RPMI7951 (cell line): ENCODE data around the gene FGF12. TPM values are rescaled to one million over a fixed set of nuclear protein-coding genes. Genes with fewer than 3 reads are reported as not detected.
A peak's percentile ranks its signal among the peaks of the same experiment; 100 is the strongest.
"Not testable (repeated sequence)": the region's sequence is repeated elsewhere in the genome, so short reads cannot be mapped to it uniquely, and the experiment has no call there.

Experiments used
- DNase-seq: peaks from one replicate; pipeline ENCODE4 v3.0.0-alpha.2; 2012; ENCODE audit warnings: low read depth
- total RNA-seq: library from RNA; depleted of rRNA; stranded (reverse); fragments of >200 nt; shearing (Covaris generic); gene quantifications from 2 replicates; pipeline ENCODE4 v1.2.3, GENCODE V29; 2014; rRNA removed

The FGF12 gene
- total RNA-seq, result 0.12 TPM in 1 of 2 replicates, not detected in the other

DNA sequence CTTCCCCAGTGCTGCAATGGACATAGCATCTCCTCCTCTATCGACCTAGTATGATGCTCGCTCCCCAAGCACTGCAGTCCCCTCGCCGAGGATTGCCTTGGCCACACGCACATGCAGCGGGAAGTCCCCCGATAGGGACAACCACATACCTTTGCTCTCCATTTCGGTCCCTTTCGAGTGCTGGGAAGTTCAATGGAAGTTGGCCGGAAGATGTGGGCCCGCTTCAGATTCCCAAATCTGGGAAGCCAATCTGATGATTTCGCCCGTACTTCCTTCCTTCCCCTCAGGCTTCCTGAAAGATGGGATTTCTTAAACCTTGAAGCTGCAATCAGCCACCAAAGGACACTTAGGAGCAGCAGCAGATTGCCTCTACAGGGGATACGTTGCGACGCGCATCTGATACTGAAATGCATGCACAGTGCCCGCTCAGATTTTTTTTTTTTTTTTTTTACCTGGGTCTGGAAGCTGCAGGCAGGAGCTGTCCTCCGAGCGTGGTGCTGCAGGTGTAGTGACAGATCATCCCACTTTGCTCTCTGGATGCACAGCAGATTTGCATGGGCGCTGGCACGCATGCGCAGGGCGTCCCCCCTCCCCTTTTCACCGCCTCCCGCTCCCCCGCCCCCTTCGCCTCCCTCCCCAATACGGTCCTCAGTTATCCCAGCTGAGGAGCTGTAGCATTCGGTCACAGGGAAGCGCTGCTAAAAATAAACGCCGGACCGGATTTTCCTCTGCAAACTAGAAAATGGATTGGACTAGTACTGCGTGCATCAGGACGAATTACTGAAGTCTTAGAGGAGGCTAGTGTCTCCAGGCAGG is at the start of gene FGF12:
FGF12 (minus strand) TSS at position 510 of the 816 bp plus-strand sequence.
- peak; percentile 11 for DNase-seq

DNA sequence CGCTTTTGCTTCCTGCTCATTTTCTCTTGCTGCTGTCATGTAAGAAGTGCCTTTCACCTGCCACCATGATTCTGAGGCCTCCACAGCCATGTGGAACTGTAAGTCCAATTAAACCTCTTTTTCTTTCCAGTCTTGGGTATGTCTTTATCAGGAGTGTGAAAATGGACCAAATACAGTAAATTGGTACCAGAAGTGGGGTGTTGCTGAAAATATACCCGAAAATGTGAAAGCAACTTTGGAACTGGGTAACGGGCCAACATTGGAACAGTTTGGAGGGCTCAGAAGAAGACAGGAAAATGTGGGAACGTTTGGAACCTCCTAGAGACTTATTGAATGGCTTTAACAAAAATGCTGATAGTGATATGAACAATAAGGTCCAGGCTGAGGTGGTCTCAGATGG is 47.0 kb upstream of the FGF12 start:
- DNase-seq, result not testable (repeated sequence)

DNA sequence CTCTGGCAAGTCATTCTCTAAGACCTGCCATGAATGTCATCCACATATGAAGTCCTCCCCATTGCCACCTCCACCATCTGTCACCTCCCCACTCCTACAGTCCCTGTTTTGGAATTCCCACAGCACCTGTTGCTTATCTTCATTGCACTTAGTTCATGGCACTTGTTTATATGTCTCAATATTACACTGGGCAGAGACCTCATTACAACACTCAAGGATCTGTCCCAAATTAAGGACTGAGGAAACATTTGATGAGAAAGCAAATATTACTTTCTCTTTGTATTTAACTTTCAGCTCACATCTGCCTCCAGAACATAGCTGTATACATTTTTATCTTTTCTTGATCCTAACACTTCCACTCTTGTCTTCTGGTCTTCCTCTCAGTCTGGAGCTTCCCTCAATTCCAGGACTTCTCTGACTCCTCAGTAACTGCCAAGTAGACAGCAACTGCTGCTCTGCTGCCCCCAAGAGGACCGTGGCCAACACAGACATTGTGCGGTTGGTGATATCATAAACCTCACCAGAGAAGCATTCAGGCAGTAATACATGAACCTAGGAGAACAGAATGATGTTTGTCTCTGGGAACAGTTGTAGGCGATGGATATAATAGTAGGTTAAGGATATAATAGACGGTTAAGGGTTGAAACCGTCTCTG is 45.0 kb upstream of the FGF12 start:
- peak; percentile 47 for DNase-seq

DNA sequence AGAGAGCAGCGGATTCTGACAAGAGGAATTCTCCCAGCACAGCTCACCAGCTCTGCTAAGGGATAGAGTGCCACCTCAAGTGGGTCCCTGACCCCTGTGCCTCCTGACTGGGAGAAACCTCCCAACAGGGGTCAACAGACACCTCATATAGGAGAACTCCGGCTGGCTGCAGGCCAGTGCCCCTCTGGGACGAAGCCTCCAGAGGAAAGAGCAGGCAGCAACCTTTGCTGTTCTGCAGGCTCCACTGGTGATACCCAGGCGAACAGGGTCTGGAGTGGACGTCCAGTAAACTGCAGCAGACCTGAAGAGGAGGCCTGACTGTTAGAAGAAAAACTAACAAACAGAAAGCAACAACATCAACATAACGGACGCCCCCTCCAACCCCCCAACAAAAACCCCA is 31.3 kb upstream of the FGF12 start:
- no peak for DNase-seq

DNA sequence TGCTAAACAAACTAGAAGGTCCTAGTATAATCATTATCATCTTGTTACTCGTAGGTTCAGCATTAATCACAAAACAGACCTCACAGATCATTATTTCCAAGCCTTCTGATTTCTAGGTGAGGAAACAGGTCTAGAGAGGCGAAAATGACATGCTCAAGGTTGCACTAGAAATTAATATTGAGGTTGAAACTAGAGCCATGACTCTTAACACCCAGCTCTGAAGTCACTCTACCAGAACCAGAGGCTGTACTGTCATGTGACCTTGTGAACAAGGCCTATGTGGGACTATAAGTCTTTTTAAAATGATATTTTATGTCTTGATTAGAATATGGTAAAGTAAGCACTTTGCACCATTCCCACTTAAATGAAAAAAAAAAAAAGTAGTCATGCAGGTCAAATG is 23.8 kb upstream of the FGF12 start:
- no peak for DNase-seq

DNA sequence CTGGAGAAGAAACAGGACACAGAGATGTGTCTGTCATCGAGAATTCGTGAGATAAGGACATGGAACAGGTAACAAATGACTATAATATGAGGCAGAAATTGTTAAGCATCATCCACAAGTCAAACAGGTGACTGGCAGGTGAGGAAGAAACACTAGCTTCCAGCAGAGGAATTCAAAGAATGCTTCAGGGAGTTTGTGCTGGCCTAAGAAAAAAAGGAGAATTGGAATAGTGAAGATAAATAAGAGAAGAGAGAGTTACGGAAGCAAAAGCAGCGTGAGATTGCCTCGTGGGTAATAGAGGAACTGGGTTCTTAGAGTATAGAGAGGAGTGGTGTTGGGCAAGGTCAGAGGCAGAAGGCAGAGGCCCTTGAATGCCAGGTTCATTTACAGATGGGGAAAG is 22.9 kb upstream of the FGF12 start:
- DNase-seq, result no peak

DNA sequence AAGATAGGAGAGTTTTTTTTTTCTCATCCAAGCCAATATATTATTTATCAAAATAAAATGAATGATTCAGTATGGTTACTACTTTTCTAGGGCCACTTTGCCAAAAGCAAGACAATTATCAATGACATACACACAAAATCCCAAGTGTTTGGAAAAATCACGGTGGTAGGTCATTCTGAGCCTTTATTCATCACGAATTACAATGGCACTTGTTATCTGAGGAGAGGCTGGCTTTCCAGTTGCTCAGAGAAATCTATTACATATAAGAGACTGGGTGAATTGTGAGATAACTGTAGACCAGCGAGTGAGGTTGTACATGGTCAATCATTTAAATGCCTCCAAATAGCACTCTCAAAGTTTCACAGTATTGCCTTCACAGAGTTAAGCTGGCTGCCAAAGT is 20.4 kb upstream of the FGF12 start:
- no peak for DNase-seq

DNA sequence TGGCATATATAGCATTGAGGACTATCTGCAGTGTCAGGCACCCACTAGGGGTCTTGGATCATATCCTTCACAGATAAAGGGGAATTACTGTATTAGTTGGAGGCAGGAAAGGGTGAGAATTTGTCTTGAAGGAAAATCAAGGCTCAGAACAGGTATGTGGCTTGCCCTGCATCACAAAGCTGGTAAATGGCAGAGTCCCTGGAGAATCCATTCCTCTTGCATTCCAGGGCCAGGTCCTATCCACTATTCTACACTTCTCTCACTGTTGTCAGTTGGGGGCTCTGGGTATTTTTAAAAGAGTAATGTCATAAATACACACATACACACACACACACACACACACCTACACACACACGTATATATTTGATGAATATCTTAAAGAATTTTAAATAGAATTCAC is 19.8 kb upstream of the FGF12 start:
- DNase-seq, result no peak

DNA sequence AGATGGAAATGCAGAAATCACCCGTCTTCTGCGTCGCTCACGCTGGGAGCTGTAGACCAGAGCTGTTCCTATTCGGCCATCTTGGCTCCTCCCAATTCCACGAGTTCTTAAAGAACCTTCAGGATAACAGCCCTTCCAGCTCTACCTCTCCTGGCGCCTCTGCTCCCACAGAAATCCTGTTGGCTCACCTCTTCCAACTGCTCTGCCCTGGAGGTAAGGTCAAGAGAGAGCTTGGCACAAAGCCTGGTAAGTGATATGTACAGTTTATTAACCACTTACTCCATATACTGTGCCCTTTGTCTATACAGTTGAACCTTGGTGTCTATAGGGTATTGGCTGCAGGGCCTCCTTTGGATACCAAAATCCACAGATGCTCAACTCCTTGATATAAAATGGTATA is 17.8 kb upstream of the FGF12 start:
- no peak for DNase-seq

DNA sequence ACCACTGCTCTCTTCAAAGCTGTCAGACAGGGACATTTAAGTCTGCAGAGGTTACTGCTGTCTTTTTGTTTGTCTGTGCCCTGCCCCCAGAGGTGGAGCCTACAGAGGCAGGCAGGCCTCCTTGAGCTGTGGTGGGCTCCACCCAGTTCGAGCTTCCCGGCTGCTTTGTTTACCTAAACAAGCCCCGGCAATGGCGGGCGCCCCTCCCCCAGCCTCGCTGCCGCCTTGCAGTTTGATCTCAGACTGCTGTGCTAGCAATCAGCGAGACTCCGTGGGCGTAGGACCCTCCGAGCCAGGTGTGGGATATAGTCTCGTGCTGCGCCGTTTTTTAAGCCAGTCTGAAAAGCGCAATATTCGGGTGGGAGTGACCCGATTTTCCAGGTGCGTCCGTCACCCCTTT is 17.3 kb upstream of the FGF12 start:
- DNase-seq, result not testable (repeated sequence)

DNA sequence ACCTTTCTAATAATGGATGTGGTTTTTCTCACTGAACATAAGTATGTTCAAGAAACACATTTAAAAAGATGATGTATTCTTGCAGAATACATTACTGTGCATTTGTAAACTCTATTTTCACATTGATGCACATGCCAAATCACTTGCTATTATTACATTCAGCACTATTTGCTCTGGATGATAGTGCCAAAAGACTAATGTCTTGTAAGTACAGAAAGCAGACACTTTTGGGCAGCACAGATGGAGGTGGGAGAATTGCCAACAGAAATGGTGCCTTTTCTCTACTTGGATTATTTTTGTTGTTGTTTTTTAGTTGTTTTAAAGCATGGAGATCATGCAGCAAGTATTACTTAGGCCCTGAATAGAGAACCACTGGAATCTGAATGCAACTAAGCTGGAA is 10.2 kb upstream of the FGF12 start:
- no peak for DNase-seq

DNA sequence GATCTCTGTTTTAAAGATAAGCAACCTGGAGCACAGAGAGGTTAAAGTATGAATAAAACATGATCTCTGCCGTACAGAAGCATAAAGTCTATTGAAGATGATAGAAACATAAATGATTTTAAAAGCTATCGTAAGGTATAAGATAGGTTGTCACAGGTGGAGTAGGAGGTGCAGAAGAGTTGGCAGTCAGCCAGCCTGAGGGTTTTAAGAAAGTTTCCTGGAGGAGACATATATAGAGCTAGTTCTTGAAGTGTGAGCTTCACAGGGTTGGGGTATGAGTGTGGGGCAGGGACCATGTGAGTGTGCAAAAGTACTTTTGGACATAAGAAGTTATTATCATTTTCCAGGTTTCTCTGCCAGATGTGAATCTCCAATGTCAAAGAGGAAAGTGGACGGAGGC is 3.9 kb upstream of the FGF12 start:
- DNase-seq, result no peak

DNA sequence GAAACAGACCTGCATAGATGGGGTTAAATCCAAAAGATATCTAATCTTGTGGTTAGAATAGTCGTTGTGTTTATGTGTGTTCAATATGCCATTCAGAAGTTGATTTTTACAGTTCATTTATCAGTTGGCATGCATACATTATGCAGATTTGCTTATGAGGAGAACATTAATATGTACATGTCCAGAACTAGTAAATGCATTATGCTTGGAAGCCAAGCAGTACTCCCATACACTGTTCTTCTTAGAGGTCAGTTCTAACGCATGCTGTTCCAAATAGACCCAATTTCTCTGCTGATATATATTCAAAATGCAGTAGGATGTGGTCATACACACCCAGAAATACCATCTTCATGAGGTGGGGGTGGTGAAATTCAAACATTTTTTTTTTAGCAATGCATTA is 956 bp downstream of the FGF12 start:
- no peak for DNase-seq

DNA sequence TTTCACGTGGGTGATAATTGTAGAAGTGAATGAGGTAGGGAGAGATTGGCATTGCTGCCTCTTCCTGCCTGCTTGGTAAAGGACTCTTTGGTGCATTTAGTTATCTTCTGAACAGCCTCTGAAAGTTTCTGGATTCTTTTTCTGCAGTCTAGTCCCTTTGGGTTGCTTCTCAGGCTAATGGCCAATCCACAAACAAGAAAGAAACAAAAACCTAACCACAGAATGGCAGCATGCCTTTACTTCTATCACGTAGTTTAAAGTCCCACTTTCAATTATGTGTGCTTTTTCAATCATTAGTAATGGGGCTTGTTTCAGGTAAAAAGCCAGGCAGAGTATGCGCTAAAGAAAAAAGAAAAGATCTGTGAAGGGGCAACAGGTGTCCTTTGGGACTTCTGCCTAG is 7.4 kb downstream of the FGF12 start:
- DNase-seq, result no peak

DNA sequence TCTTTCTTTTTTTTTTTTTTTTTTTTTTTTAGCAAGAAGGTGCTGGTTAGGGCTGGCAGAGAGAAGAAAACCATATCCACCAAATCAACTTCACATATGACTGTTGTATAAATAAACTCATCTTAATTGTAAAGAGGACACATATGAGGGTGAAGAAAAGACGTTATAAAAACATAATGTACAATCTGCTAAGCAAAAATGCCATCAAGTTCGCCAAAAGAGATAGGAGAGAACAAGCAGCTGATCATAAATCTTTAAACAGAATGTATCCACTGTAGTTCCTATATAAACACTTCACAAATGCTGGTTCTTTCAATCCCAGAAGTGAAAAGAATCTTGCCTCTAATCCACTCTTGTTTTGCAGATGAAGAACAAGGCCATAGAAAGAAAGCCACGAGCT is 9.2 kb downstream of the FGF12 start:
- DNase-seq, result no peak

DNA sequence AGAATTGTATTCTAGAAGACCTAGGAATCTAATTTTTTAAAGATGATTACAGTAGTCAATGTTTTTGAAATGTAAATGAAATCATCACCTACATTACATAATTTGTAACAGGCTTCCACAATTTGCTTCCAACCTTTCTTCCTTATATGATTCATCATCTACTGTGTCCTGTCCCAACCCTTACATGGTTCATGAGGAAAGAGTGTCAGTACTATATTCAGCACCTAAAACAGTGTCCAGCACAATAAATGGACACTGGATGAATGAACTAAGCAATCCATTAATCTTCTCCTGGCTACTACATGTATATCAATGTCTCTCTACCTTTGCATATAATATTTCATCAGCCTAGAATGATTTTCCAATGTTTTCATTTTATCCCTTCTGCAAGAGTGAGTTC is 12.2 kb downstream of the FGF12 start:
- no peak for DNase-seq

DNA sequence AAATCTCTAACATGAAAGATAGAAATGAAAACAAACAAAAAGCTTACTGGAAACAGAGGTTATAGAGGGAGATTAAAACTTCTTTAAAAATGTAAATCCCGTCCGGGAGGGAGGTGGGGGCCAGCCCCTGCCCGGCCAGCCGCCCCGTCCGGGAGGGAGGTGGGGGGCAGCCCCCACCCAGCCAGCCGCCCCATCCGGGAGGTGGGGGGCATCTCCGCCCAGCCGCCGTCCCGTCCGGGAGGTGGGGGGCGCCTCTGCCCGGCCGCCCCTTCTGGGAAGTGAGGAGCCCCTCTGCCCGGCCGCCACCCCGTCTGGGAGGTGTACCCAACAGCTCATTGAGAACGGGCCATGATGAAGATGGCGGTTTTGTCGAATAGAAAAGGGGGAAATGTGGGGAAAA is 16.2 kb downstream of the FGF12 start:
- DNase-seq, result not testable (repeated sequence)

DNA sequence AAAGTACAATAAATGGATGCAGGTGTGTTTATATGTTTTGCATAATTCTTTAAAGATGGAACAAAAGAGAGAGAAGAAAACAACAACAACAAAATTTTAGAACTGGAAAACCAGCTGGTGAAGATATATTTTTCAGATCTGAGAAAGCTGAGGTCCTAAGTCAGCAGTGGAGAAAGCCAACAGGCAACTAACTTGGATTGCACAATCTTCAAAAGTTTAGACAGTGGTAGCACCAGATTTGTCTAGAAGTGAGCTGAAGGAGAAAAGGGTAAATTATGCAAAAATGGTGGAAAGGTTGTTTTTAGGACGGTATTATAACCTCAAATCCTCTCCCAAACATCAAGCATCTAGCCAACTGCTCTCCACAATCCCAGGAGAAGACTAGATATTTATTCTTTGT is 17.0 kb downstream of the FGF12 start:
- no peak for DNase-seq

DNA sequence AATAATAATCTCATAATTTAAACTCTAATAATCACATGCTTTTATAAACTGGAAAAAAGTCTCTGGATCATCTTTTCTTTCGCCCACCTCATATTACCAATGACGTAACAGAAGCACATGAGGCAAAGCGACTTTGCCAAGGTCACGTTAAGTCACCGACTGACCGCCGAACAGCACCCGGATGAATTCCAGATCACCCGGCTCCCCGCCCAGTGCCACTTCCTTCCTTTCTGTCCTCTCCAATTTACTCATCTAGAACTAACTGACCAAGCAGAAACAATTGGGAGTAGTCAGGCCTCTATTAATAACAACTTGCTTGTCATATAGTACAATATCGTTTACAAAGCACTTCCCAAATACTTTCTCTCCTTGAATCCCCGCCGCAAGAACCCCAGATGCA is 21.1 kb downstream of the FGF12 start:
- peak; percentile 8 for DNase-seq

DNA sequence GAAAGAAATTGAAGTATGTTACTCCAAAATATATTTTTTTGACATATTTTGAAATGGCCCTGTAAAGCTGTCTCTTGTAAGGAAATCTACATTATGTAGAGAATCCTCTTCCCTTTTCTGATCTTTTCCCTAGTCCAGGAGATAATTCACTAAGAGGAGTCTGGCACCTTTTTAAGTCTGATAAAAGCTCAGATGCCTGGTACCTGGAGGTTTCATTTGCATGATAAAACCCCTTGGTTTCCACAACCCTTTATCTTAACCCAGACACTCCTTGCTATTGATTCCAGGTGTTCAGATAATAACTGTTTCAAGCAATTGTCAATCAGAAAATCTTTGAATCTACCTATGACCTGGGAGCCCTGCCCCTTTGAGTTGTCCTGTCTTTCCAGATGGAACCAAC is 26.5 kb downstream of the FGF12 start:
- no peak for DNase-seq

DNA sequence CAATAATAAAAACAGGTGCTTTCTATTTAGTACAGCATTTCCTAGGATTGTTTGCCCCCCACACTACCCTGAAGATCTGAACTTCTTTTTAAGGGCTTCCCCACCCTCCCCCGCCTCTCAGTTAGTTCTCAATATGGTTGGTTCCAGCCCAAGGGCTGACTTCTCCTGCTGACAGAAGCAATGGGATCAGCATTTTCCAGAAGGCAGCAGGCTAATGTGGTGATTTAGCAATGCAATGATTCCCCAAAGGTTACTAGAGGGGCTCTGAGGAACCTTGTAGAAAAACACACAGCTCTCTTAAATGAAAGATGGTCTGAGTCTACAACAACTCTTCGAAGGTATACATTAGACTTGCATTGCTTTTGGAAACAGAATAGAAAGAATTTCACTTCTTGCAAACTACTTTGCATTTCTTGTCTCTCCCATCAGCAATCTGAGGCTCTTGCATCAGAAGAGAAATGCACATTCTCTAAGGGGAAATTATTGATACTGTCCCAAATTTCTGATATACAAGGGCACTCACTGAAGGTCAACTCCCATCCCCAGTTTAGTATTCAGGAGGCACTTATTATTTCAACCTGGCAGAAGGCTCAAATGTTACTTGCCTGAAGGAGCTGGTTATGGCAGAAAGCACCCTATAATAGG is 30.3 kb downstream of the FGF12 start:
- no peak for DNase-seq

DNA sequence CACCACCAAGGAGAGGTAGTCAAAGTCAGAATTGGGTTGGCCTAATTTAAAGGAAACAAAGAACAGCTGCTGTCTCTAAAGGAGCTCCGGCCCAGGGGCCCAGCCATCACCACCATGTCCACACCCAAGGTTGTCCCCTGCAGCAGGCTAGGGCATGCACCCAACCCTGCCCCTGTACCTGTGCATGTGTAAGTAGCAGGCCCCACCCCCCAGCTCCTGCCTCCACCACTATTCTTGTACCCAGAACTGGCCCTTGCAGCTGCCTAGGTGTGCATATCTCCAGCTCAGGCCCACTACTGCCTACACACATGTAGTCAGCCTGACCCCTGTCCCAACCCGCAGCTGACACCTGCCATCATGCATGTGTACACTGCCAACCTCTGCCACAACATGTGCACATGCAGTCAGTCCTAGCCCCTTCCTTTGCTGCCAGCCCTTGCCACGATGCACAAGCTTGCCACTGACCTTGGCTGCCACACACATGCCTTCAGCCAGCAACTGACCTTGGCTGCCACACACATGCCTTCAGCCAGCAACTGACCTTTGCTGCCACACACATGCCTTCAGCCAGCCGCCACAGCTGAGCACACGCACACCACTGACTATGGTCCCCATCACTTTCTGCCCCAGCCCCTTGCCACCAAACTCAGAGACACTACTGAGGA is 39.7 kb downstream of the FGF12 start:
- no peak for DNase-seq
